Stimulated activated CD8-positive, alpha-beta memory T cell treated with anti-CD3 and anti-CD28 coated beads, Interleukin-15, amount 100 ng/mL, for 4 hours (primary cell): ENCODE measurements around the gene PTPRG.

ENCODE experiments used
- DNase-seq, 2 donors: peaks; one replicate each; pipeline ENCODE4 v3.0.0-alpha.2; 2020; ENCODE audit warnings: low read depth in 2 of 2

Gene PTPRG

GRCh38 chr3:61650719-61651410 is 89.5 kb downstream of the PTPRG start:
- DNase-seq = no peak

GRCh38 chr3:61657689-61658088 is 96.3 kb downstream of the PTPRG start:
- no peak for DNase-seq

- DNase-seq = no peak
Measured at GRCh38 chr3:61662861-61663260, 101.5 kb downstream of the PTPRG start.

GRCh38 chr3:61663356-61664104 is 102.2 kb downstream of the PTPRG start:
- no peak for DNase-seq

- DNase-seq = no peak
Measured at GRCh38 chr3:61664105-61664482, 102.7 kb downstream of the PTPRG start.

- DNase-seq = no peak
Measured at GRCh38 chr3:61665121-61665520, 103.8 kb downstream of the PTPRG start.

- DNase-seq = no peak
Measured at GRCh38 chr3:61665987-61666386, 104.6 kb downstream of the PTPRG start.

GRCh38 chr3:61666615-61667330 is 105.4 kb downstream of the PTPRG start:
- no peak for DNase-seq

- no peak for DNase-seq
Measured at GRCh38 chr3:61667383-61667782, 106.0 kb downstream of the PTPRG start.

GRCh38 chr3:61667814-61668213 is 106.4 kb downstream of the PTPRG start:
- DNase-seq = no peak

GRCh38 chr3:61668317-61668864 is 107.0 kb downstream of the PTPRG start:
- DNase-seq = no peak

- DNase-seq = no peak
Measured at GRCh38 chr3:61669203-61669602, 107.8 kb downstream of the PTPRG start.

- no peak for DNase-seq
Measured at GRCh38 chr3:61669668-61670299, 108.4 kb downstream of the PTPRG start.

GRCh38 chr3:61673651-61674050 is 112.3 kb downstream of the PTPRG start:
- no peak for DNase-seq

- DNase-seq = no peak
Measured at GRCh38 chr3:61674596-61674995, 113.2 kb downstream of the PTPRG start.

GRCh38 chr3:61679026-61679425 is 117.7 kb downstream of the PTPRG start:
- DNase-seq = no peak

- no peak for DNase-seq
Measured at GRCh38 chr3:61680617-61681016, 119.2 kb downstream of the PTPRG start.

- DNase-seq = no peak
Measured at GRCh38 chr3:61681636-61682035, 120.3 kb downstream of the PTPRG start.

GRCh38 chr3:61682671-61683548 is 121.5 kb downstream of the PTPRG start:
- DNase-seq = no peak

- DNase-seq = no peak
Measured at GRCh38 chr3:61683549-61684236, 122.3 kb downstream of the PTPRG start.
